ENCODE measurements around the gene CD274. TPM values are rescaled to one million over a fixed set of nuclear protein-coding genes. Genes with fewer than 3 reads are reported as not detected.

CD274 gene
- 1.4 to 2.3 TPM (median 1.6 TPM) in 5 replicates for total RNA-seq (2022; extraction: Qiagen RNA extraction)

GRCh38 chr9:5450359-5451091 is at the start of gene CD274:
TSS of gene CD274 (plus strand) at chr9:5450542. CDS start at chr9:5456114, 5,572 bp downstream.

GRCh38 chr9:5437254-5438216 is 12.8 kb upstream of the CD274 start, which contains the start of gene PLGRKT:
TSS of gene PLGRKT (minus strand) at chr9:5437925. CDS start at chr9:5431977, 5,948 bp downstream.

GRCh38 chr9:5510360-5510931 is 60.1 kb downstream of the CD274 start, which contains the start of gene PDCD1LG2:
TSS of gene PDCD1LG2 (plus strand) at chr9:5510531. CDS start at chr9:5522547, 12,016 bp downstream.

Other genes with a start within 250 kb of the CD274 start
- 13.9 to 20.2 TPM (median 15.8 TPM) in 5 replicates for gene INSL4, start 219.1 kb upstream of the CD274 start, total RNA-seq (2022; extraction: Qiagen RNA extraction)
- 0.21 to 0.52 TPM (median 0.28 TPM) in 3 of 5 replicates, not detected in the others for gene RLN2, start 145.8 kb upstream of the CD274 start, total RNA-seq (2022; extraction: Qiagen RNA extraction)
- gene RLN1, start 110.7 kb upstream of the CD274 start, total RNA-seq (2022; extraction: Qiagen RNA extraction) = 0.20 TPM in 1 of 5 replicates, not detected in the others
- gene PLGRKT, start 12.6 kb upstream of the CD274 start, total RNA-seq (2022; extraction: Qiagen RNA extraction) = 19.2 to 28.2 TPM (median 23.7 TPM) in 5 replicates
- gene PDCD1LG2, start 60.0 kb downstream of the CD274 start, total RNA-seq (2022; extraction: Qiagen RNA extraction) = 0.16 to 0.29 TPM (median 0.19 TPM) in 5 replicates
- 9.9 to 14.4 TPM (median 13.2 TPM) in 5 replicates for gene RIC1, start 178.6 kb downstream of the CD274 start, total RNA-seq (2022; extraction: Qiagen RNA extraction)

Measured in A549 treated with Mapracorat at 1 μM for 4 hours (cell line).